SH-SY5Y (cell line): ENCODE measurements around the gene PRKCH.

Source experiments
- GATA2 ChIP-seq: IDR thresholded peaks from 2 replicates; pipeline ENCODE4 v1.6.1; 2011; ENCODE audit warnings: mild to moderate bottlenecking, low read depth, low read length
- GATA3 ChIP-seq: IDR thresholded peaks from 2 replicates; pipeline ENCODE4 v1.6.1; 2011; ENCODE audit warnings: low read depth, mild to moderate bottlenecking, low read length, moderate library complexity

PRKCH gene

GRCh38 chr14:61357123-61357522, 35.7 kb downstream of the PRKCH start:
- TF ChIP-seq GATA2 = no peak
- no peak for TF ChIP-seq GATA3

- TF ChIP-seq GATA2 (no peak), GATA3 (no peak)
Measured at GRCh38 chr14:61358554-61359226, 37.3 kb downstream of the PRKCH start.

- no peak for TF ChIP-seq GATA3
- no peak for TF ChIP-seq GATA2
Measured at GRCh38 chr14:61360796-61361525, 39.6 kb downstream of the PRKCH start.

- TF ChIP-seq GATA2 (no peak), GATA3 (no peak)
Measured at GRCh38 chr14:61362072-61362750, 40.8 kb downstream of the PRKCH start.

- no peak for TF ChIP-seq GATA3
- TF ChIP-seq GATA2 = no peak
Measured at GRCh38 chr14:61364243-61364642, 42.9 kb downstream of the PRKCH start.

- TF ChIP-seq GATA3 (no peak), GATA2 (no peak)
Measured at GRCh38 chr14:61365667-61366212, 44.4 kb downstream of the PRKCH start.

- TF ChIP-seq GATA2 (no peak; the same call in 1 of the 2 replicates), GATA3 (no peak)
Measured at GRCh38 chr14:61368114-61368710, 46.8 kb downstream of the PRKCH start.

- TF ChIP-seq GATA2 (no peak), GATA3 (no peak)
Measured at GRCh38 chr14:61368781-61369453, 47.5 kb downstream of the PRKCH start.

- TF ChIP-seq GATA2 = no peak
- no peak for TF ChIP-seq GATA3
Measured at GRCh38 chr14:61369454-61369810, 48.1 kb downstream of the PRKCH start.

- TF ChIP-seq GATA3 (no peak), GATA2 (no peak)
Measured at GRCh38 chr14:61372379-61372778, 51.0 kb downstream of the PRKCH start.

- TF ChIP-seq GATA3 (no peak), GATA2 (no peak)
Measured at GRCh38 chr14:61372842-61373555, 51.6 kb downstream of the PRKCH start.

GRCh38 chr14:61374284-61374683, 52.9 kb downstream of the PRKCH start:
- TF ChIP-seq GATA2 = no peak
- no peak for TF ChIP-seq GATA3

GRCh38 chr14:61375218-61375617, 53.8 kb downstream of the PRKCH start:
- no peak for TF ChIP-seq GATA2
- no peak for TF ChIP-seq GATA3
